Lower lobe of right lung (tissue), 2 donors: ENCODE measurements around the gene MATN4. TPM values are rescaled to one million over a fixed set of nuclear protein-coding genes. Genes with fewer than 3 reads are reported as not detected.
A peak's percentile ranks its signal among the peaks of the same experiment; 100 is the strongest.

Experiments used
- ATAC-seq, 2 donors: fragments of 200-7000 bp; cut with Tn5 transposase; one replicate each; pipeline ENCODE4 v1.9.1; 2020 to 2022; ENCODE audit warnings: mild to moderate bottlenecking in 2 of 2, moderate library complexity in 2 of 2
- DNase-seq: peaks from one replicate; pipeline ENCODE4 v3.0.0-alpha.2; 2020
- H3K27ac ChIP-seq: fragments of 200-600 bp; one replicate; pipeline ENCODE4 v1.8.0; 2022
- H3K27me3 ChIP-seq: fragments of 200-600 bp; one replicate; pipeline ENCODE4 v1.8.0; 2022; ENCODE audit warnings: low read depth
- H3K36me3 ChIP-seq: fragments of 200-600 bp; one replicate; pipeline ENCODE4 v1.8.0; 2022; ENCODE audit warnings: mild to moderate bottlenecking
- H3K4me1 ChIP-seq: fragments of 200-600 bp; one replicate; pipeline ENCODE4 v1.8.0; 2022
- H3K4me3 ChIP-seq: fragments of 200-600 bp; one replicate; pipeline ENCODE4 v1.8.0; 2022; ENCODE audit warnings: mild to moderate bottlenecking
- H3K9me3 ChIP-seq: fragments of 200-600 bp; one replicate; pipeline ENCODE4 v1.8.0; 2022
- CTCF ChIP-seq: fragments of 200-600 bp; IDR thresholded peaks from one replicate; pipeline ENCODE4 v1.8.0; 2022; ENCODE audit warnings: antibody characterized with exemption, mild to moderate bottlenecking
- intact Hi-C: fragments of 100-400 bp; cut with DNase I; formaldehyde crosslinking; loops from one replicate; pipeline ENCODE4 v1.11.0; 2022
- total RNA-seq: library from RNA; stranded (reverse); fragmentation: NEBNext Ultra II Directional; extraction: Animal tissue kit (Norgen Biotek cat#: 25700); gene quantifications from one replicate; pipeline ENCODE4 v1.2.1, GENCODE V29; 2021
- donor health status: DM: no; HTN: yes; CAD: no; lungs with severe emphysema.

MATN4 gene
- total RNA-seq, 1 donor from 2014 or later = not detected

- peaks cover 76% of the 10 kb centered on the region for H3K4me1 ChIP-seq
- H3K27ac ChIP-seq = peak overlapping the region; percentile 79
- ATAC-seq (no peak), DNase-seq (no peak)
- no peak for TF ChIP-seq CTCF
- intact Hi-C loops = no loop called here
- no peaks in the 10 kb centered on the region for H3K9me3 ChIP-seq
- H3K4me3 ChIP-seq = no peak overlapping the region
- H3K27me3 ChIP-seq = no peaks in the 10 kb centered on the region
- H3K36me3 ChIP-seq = peaks cover 44% of the 10 kb centered on the region
Measured at GRCh38 chr20:45339084-45339483, 31.0 kb upstream of the MATN4 start.

GRCh38 chr20:45338121-45339030, 30.3 kb upstream of the MATN4 start:
- intact Hi-C loops = no loop called here
- Histone ChIP-seq H3K9me3 (no peaks in the 10 kb centered on the region), H3K27me3 (no peaks in the 10 kb centered on the region), H3K4me1 (peaks cover 69% of the 10 kb centered on the region), H3K36me3 (peaks cover 52% of the 10 kb centered on the region), H3K27ac (peak overlapping the region; percentile 79), H3K4me3 (no peak overlapping the region)
- DNase-seq (no peak), ATAC-seq (no peak)
- no peak for TF ChIP-seq CTCF

- H3K9me3 ChIP-seq = no peaks in the 10 kb centered on the region
- H3K27me3 ChIP-seq = no peaks in the 10 kb centered on the region
- peaks cover 60% of the 10 kb centered on the region for H3K36me3 ChIP-seq
- peak; percentile 71 for DNase-seq
- peak overlapping the region; percentile 10 for H3K4me3 ChIP-seq
- H3K4me1 ChIP-seq = peaks cover 61% of the 10 kb centered on the region
- peak; percentile 62 to 64 for ATAC-seq
- intact Hi-C loops = no loop called here
- peak overlapping the region; percentile 79 for H3K27ac ChIP-seq
- TF ChIP-seq CTCF = no peak
Measured at GRCh38 chr20:45337367-45338120, 29.4 kb upstream of the MATN4 start.

- peaks cover 53% of the 10 kb centered on the region for H3K4me1 ChIP-seq
- H3K36me3 ChIP-seq = peaks cover 67% of the 10 kb centered on the region
- intact Hi-C loops = no loop called here
- H3K9me3 ChIP-seq = no peaks in the 10 kb centered on the region
- no peaks in the 10 kb centered on the region for H3K27me3 ChIP-seq
- TF ChIP-seq CTCF = no peak
- DNase-seq (no peak), ATAC-seq (peak; percentile 29 to 40)
- H3K27ac ChIP-seq = peak overlapping the region; percentile 79
- H3K4me3 ChIP-seq = no peak overlapping the region
Measured at GRCh38 chr20:45336530-45337366, 28.6 kb upstream of the MATN4 start.

GRCh38 chr20:45330476-45330875, 22.4 kb upstream of the MATN4 start:
- Histone ChIP-seq H3K27ac (no peak overlapping the region), H3K4me3 (no peak overlapping the region), H3K36me3 (peaks cover 91% of the 10 kb centered on the region), H3K4me1 (peaks cover 9% of the 10 kb centered on the region), H3K9me3 (no peaks in the 10 kb centered on the region), H3K27me3 (no peaks in the 10 kb centered on the region)
- DNase-seq (no peak), ATAC-seq (no peak)
- no peak for TF ChIP-seq CTCF
- intact Hi-C loops = no loop called here
